Fibroblast of villous mesenchyme (primary cell): Measurements from ENCODE around the gene BSN. TPM values are rescaled to one million over a fixed set of nuclear protein-coding genes. Genes with fewer than 3 reads are reported as not detected.

Experiments
- DNase-seq: peaks from one replicate; pipeline ENCODE4 v3.0.0-alpha.2; 2010; ENCODE audit warnings: low read depth
- H3K4me3 ChIP-seq: 2 replicates; pipeline ENCODE4 v1.5.1; 2011; ENCODE audit warnings: low read depth, mild to moderate bottlenecking, low read length
- CTCF ChIP-seq: IDR thresholded peaks from 2 replicates; pipeline ENCODE4 v1.5.1; 2012; ENCODE audit warnings: low read depth, mild to moderate bottlenecking, low read length; ENCODE audit not compliant: insufficient read depth
- total RNA-seq: library from RNA; depleted of rRNA; stranded (reverse); fragments of >200 nt; gene quantifications from 2 replicates; pipeline ENCODE4 v1.2.3, GENCODE V29; 2012

The BSN gene
- total RNA-seq, 1 donor, result under 0.01 TPM

GRCh38 chr3:49602049-49602554, 47.8 kb downstream of the BSN start:
- TF ChIP-seq CTCF, result no peak
- DNase-seq, result no peak
- H3K4me3 ChIP-seq, result no peak overlapping the region

DNA sequence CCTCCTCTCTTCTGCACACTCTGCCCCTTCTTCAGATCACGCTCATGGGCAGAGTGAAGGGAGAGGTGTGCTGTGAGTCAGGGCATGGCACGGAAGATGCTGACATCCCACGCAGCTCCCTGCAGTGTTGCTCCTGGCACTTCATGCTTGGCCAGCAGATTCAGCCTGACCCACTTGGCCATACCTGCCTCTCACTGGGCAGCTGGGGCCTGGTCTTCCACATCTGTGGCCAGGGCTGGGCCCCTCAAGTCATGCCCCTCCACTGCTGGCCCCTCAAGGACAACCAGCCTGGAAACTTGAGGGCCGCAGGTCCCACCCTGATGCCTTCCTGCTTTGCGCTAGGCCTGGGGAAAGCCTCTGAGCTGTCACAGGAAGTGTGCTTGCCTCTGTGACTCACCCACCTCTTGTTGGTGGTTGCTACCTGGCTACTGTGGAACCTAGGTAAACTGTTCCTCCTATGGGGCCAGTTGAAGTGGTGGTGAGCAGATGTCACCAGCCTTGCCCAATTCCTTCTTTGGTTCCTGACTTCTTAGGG, 48.7 kb downstream of the BSN start:
- no peak for DNase-seq
- no peak overlapping the region for H3K4me3 ChIP-seq
- no peak for TF ChIP-seq CTCF

- DNase-seq, result no peak
- TF ChIP-seq CTCF, result no peak
- H3K4me3 ChIP-seq, result no peak overlapping the region
Observed at GRCh38 chr3:49606427-49606826, 52.1 kb downstream of the BSN start.

DNA sequence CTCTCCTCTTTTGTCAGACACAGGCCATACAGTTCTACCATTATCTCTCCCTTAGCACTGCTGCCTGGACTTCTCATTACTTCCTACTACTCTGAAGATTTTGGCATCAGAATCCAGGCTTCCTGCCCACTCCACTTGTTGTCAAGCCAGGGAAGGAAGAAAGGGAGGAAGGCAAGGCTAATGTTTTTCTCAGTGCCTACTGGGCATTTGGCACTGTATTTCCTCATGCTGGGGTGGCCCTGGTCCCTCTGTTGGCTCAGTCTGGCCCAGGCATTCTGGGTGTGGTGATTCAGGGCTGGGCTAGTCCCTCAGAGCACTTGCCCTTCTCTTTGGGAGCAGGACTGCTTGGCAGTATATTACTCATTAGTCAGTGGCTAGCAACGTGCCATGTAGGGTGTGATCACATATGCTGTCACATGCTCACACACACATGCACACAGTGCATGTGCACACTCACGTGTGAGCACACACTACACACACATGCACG, 52.9 kb downstream of the BSN start:
- no peak for DNase-seq
- H3K4me3 ChIP-seq, result no peak overlapping the region
- no peak for TF ChIP-seq CTCF

DNA sequence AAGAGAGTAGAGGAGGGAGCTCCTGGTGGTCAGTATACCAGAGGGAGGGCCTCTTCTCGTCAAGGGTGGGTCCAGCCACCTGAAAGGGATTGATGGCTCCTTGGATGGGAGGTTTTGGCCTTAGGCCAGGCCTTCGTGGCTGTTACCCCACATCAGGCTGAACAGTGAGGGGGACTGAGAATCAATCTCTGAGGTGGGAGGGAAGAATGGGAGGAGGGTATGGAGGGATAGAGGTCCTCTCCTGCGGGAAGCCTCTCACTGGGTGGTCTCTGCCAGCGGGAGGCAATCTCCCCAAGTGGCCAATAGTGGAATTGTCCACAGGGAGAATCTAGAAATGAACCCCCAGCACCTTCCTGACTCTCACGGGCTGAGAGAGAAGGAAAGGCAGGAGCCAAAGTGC, 53.5 kb downstream of the BSN start:
- DNase-seq, result no peak
- peak; percentile 43 for TF ChIP-seq CTCF
- H3K4me3 ChIP-seq, result no peak overlapping the region

- TF ChIP-seq CTCF, result no peak
- H3K4me3 ChIP-seq, result no peak overlapping the region
- no peak for DNase-seq
Observed at GRCh38 chr3:49609314-49609713, 55.0 kb downstream of the BSN start.

DNA sequence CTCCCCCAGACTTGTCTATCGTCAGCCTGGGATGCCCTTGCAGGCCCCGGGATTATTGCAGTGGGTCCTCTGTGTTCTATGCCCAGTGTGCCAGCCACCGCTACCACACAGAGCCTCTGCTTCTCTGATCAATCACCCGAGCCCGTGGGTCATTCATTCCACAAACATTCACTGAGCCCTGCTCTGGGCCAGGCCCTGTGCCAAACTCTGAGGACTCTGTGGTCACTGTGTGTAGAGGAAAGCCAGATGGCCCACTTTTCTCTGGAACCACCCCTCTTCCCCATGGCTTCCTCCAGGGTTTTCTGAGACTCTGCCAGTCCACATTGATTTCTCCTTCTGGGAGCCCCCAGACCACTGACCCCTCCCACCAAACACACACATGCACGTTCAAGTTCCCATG, 55.5 kb downstream of the BSN start:
- no peak overlapping the region for H3K4me3 ChIP-seq
- TF ChIP-seq CTCF, result no peak
- no peak for DNase-seq
